ENCODE data around the gene CKAP5. TPM values are rescaled to one million over a fixed set of nuclear protein-coding genes. Genes with fewer than 3 reads are reported as not detected.

Gene CKAP5
- total RNA-seq, 1 experiment from 2014 or later, result 166 TPM

DNA sequence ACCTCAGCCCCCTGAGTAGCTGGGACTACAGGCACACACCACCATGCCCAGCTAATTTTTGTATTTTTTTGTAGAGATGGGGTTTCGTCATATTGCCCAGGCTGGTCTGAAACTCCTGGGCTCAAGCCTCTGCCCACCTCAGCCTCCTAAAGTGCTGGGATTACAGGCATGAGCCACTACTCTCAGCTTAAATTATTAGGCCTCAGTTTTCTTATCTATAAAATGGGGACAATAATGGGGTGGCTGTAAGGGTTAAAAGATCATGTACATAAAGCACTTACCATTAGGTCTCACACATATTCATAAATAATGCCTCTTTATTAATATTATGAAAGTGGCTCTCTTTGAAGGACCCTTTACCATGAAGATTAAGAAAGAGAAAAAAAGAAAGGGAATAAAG, 31.5 kb upstream of the CKAP5 start:
- Histone ChIP-seq H3K27ac (ENCODE audit: low read depth, low read length) (no peak overlapping the region), H3K36me3 (ENCODE audit: control insufficient read depth in 1 of 2, insufficient read depth in 2 of 2, low read length in 2 of 2) (peaks cover 0 to 3% of the 10 kb centered on the region in 2 experiments; a peak in 2 of 4 replicates), H4K20me1 (ENCODE audit: insufficient read depth) (no peaks in the 10 kb centered on the region), H3K79me2 (ENCODE audit: insufficient read depth, low read length) (no peaks in the 10 kb centered on the region), H2AFZ (ENCODE audit: low read depth, low read length, poor library complexity, severe bottlenecking) (no peak overlapping the region), H3K27me3 (ENCODE audit: insufficient read depth, low read length) (no peaks in the 10 kb centered on the region), H3K9me2 (ENCODE audit: insufficient read depth) (no peaks in the 10 kb centered on the region), H3K4me2 (ENCODE audit: low read length) (no peak overlapping the region), H3K4me1 (ENCODE audit: control insufficient read depth in 1 of 2, insufficient read depth in 2 of 2, low read length in 2 of 2) (no peaks in the 10 kb centered on the region), H3K9me3 (ENCODE audit: control insufficient read depth in 1 of 2, insufficient read depth in 1 of 2, low read depth in 1 of 2, low read length in 2 of 2) (no peaks in the 10 kb centered on the region), H3K4me3 (replicated peaks in 1 of 2; ENCODE audit: low read depth in 1 of 2, low read length in 2 of 2) (no peak overlapping the region), H3K9ac (ENCODE audit: low read length) (no peak overlapping the region)
- ChIA-PET RAD21 (ENCODE audit: low non-redundant PET in 1 of 2, low total read pairs in 2 of 2, uncharacterized antibody in 2 of 2, unreplicated experiment in 2 of 2) (no interaction called here), POLR2A (no interaction called here), CTCF (no interaction called here)
- no peak for DNase-seq (ENCODE audit: low read depth, low spot score)
- intact Hi-C loops (cut with micrococcal nuclease), result no loop called here
- no peak for TF ChIP-seq CBX3 (IDR thresholded peaks at IDR 0.05; ENCODE audit: low read depth)
- no peak for TF ChIP-seq SIN3A (IDR thresholded peaks at IDR 0.05; ENCODE audit: low read depth)
- TF ChIP-seq, protein P1, sequence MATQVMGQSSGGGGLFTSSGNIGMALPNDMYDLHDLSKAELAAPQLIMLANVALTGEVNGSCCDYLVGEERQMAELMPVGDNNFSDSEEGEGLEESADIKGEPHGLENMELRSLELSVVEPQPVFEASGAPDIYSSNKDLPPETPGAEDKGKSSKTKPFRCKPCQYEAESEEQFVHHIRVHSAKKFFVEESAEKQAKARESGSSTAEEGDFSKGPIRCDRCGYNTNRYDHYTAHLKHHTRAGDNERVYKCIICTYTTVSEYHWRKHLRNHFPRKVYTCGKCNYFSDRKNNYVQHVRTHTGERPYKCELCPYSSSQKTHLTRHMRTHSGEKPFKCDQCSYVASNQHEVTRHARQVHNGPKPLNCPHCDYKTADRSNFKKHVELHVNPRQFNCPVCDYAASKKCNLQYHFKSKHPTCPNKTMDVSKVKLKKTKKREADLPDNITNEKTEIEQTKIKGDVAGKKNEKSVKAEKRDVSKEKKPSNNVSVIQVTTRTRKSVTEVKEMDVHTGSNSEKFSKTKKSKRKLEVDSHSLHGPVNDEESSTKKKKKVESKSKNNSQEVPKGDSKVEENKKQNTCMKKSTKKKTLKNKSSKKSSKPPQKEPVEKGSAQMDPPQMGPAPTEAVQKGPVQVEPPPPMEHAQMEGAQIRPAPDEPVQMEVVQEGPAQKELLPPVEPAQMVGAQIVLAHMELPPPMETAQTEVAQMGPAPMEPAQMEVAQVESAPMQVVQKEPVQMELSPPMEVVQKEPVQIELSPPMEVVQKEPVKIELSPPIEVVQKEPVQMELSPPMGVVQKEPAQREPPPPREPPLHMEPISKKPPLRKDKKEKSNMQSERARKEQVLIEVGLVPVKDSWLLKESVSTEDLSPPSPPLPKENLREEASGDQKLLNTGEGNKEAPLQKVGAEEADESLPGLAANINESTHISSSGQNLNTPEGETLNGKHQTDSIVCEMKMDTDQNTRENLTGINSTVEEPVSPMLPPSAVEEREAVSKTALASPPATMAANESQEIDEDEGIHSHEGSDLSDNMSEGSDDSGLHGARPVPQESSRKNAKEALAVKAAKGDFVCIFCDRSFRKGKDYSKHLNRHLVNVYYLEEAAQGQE (IDR thresholded peaks at IDR 0.05; ENCODE audit: low read depth), result no peak
- TF ChIP-seq ELF1 (IDR thresholded peaks at IDR 0.05; ENCODE audit: borderline replicate concordance, low read depth), result no peak
- TF ChIP-seq JUND (IDR thresholded peaks at IDR 0.05), result no peak
- TF ChIP-seq, protein P2, sequence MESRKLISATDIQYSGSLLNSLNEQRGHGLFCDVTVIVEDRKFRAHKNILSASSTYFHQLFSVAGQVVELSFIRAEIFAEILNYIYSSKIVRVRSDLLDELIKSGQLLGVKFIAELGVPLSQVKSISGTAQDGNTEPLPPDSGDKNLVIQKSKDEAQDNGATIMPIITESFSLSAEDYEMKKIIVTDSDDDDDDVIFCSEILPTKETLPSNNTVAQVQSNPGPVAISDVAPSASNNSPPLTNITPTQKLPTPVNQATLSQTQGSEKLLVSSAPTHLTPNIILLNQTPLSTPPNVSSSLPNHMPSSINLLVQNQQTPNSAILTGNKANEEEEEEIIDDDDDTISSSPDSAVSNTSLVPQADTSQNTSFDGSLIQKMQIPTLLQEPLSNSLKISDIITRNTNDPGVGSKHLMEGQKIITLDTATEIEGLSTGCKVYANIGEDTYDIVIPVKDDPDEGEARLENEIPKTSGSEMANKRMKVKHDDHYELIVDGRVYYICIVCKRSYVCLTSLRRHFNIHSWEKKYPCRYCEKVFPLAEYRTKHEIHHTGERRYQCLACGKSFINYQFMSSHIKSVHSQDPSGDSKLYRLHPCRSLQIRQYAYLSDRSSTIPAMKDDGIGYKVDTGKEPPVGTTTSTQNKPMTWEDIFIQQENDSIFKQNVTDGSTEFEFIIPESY (IDR thresholded peaks at IDR 0.05; ENCODE audit: extremely low read depth, insufficient replicate concordance, low read length), result no peak
- TF ChIP-seq FOSL1 (IDR thresholded peaks at IDR 0.05; ENCODE audit: low read depth), result no peak
- TF ChIP-seq, protein P3, sequence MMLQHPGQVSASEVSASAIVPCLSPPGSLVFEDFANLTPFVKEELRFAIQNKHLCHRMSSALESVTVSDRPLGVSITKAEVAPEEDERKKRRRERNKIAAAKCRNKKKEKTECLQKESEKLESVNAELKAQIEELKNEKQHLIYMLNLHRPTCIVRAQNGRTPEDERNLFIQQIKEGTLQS (IDR thresholded peaks at IDR 0.05), result no peak
- no peak for TF ChIP-seq CEBPB (IDR thresholded peaks at IDR 0.05; ENCODE audit: low read depth)
- no peak for TF ChIP-seq POLR2AphosphoS5 (IDR thresholded peaks at IDR 0.05; ENCODE audit: low read depth, low read length)
- no peak for TF ChIP-seq SRF (IDR thresholded peaks at IDR 0.05; ENCODE audit: low read depth)
- no peak for TF ChIP-seq EZH2phosphoT487 (IDR thresholded peaks at IDR 0.05; ENCODE audit: borderline replicate concordance)
- TF ChIP-seq EGR1 (IDR thresholded peaks at IDR 0.05; ENCODE audit: low read depth), result no peak
- TF ChIP-seq RAD21 (IDR thresholded peaks at IDR 0.05; ENCODE audit: low read depth), result no peak
- TF ChIP-seq, protein P4, sequence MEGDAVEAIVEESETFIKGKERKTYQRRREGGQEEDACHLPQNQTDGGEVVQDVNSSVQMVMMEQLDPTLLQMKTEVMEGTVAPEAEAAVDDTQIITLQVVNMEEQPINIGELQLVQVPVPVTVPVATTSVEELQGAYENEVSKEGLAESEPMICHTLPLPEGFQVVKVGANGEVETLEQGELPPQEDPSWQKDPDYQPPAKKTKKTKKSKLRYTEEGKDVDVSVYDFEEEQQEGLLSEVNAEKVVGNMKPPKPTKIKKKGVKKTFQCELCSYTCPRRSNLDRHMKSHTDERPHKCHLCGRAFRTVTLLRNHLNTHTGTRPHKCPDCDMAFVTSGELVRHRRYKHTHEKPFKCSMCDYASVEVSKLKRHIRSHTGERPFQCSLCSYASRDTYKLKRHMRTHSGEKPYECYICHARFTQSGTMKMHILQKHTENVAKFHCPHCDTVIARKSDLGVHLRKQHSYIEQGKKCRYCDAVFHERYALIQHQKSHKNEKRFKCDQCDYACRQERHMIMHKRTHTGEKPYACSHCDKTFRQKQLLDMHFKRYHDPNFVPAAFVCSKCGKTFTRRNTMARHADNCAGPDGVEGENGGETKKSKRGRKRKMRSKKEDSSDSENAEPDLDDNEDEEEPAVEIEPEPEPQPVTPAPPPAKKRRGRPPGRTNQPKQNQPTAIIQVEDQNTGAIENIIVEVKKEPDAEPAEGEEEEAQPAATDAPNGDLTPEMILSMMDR (IDR thresholded peaks at IDR 0.05 in 2 of 3, conservative IDR thresholded peaks at IDR 0.05 in 1 of 3; ENCODE audit: borderline replicate concordance in 1 of 3, insufficient read depth in 1 of 3, low read depth in 2 of 3, low read length in 2 of 3), result no peak
- TF ChIP-seq YY1 (IDR thresholded peaks at IDR 0.05; ENCODE audit: extremely low read depth, insufficient replicate concordance, low read depth, low read length), result no peak
- TF ChIP-seq ZNF274 (IDR thresholded peaks at IDR 0.05; ENCODE audit: low read depth, low read length), result no peak
- TF ChIP-seq TCF7L2 (IDR thresholded peaks at IDR 0.05; ENCODE audit: borderline replicate concordance, extremely low read depth, insufficient read depth, insufficient read length), result no peak
- TF ChIP-seq SP1 (IDR thresholded peaks at IDR 0.05; ENCODE audit: low read depth), result no peak
- TF ChIP-seq EZH2 (IDR thresholded peaks at IDR 0.05), result no peak
- BruUV-seq (replicated peaks), result no TSS peak
- ATAC-seq, result no peak
